Myocyte (in vitro differentiated cells): ENCODE results near the gene GALNT8. TPM values are rescaled to one million over a fixed set of nuclear protein-coding genes. Genes with fewer than 3 reads are reported as not detected.
"Not testable (repeated sequence)": the region's sequence is repeated elsewhere in the genome, so short reads cannot be mapped to it uniquely, and the experiment has no call there.

ENCODE experiments used
- DNase-seq: peaks from one replicate; pipeline ENCODE4 v3.0.0-alpha.2; 2012; ENCODE audit warnings: low read depth
- total RNA-seq: library from RNA; depleted of rRNA; stranded (reverse); fragments of >200 nt; gene quantifications from 2 replicates; pipeline ENCODE4 v1.2.3, GENCODE V29; 2014

Gene GALNT8
- total RNA-seq, 1 donor from 2014 or later: not detected

GRCh38 chr12:4742416-4742970, 22.3 kb downstream of the GALNT8 start:
- no peak for DNase-seq

- no peak for DNase-seq
Measured at GRCh38 chr12:4743046-4743445, 22.8 kb downstream of the GALNT8 start.

DNA sequence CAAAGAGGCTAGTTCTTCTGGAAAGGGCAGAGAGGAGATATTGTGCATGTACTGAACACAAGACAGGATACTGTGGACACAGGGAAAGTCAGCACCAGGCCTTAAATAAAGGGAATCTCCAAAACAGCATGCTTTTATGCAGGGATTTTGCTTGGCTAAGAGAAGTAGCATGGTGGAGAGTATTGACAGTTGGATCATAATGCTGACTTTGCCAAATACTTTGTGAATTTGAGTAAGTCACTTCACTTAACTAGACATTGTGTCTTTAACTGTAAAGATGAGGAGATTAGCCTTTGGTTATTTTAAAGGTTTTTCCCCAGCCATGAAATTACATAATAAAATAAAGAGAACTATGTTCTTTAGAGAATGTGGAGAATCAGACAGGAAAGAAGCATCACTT, 24.5 kb downstream of the GALNT8 start:
- DNase-seq: no peak

- no peak for DNase-seq
Measured at GRCh38 chr12:4745249-4745648, 25.0 kb downstream of the GALNT8 start.

DNA sequence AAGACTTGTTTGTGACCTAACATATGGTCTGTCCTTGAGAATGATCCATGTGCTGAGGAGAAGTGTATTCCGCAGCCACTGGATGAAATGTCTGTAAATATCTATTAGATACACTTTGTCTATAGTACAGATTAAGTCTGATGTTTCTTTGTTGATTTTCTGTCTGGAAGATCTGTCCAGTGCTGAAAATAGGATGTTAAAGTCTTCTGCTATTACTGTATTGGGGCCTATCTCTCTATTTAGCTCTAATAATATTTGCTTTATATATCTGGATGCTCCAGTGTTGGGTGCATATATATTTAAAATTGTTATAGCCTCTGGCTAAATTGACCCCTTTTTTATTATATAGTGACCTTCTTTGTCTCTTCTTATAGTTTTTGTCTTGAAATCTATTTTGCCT, 31.5 kb downstream of the GALNT8 start:
- DNase-seq: not testable (repeated sequence)

GRCh38 chr12:4762773-4763172, 42.6 kb downstream of the GALNT8 start:
- DNase-seq: no peak

DNA sequence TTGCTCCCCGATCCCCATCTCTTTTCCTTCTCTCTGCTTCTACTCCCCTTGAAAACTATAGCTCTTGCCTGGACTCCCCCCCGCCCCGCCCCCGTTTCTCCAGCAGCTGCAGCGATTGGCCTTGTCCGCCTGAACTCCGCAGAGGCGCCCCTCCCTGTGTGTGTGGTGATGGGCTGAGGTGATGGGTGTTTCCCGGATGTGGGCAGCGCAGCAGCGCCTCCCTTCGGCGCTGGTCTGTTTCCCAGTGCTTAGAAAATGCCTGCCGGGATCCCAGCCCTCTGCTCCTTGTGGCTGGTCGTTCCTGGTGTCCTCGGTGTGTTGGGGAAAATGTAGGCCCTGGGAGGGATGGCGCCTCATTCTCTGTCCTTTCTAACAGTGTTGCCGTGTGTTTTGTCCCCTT, 43.3 kb downstream of the GALNT8 start:
- peak; percentile 32 for DNase-seq

- no peak for DNase-seq
Measured at GRCh38 chr12:4766445-4766844, 46.2 kb downstream of the GALNT8 start.

DNA sequence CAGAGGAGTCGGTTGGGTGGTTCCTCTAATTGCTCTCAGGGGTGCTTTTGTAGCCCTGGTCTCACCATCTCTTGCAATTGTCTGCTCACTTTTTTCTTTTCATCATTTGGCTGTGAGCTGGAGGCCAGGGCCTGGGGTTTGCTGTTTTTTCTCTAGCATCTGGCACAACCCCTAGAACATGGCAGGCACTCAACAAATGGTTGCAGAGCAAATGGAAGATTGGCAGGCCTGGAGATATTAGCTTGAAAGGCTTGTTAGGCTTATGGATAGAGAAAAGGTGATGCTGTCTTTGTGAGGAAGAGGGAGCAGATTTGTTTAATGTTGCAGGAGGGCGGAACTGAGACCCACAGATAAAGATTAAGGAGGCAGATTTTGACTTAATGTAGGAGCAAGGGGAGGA, 47.0 kb downstream of the GALNT8 start:
- DNase-seq: no peak

GRCh38 chr12:4768341-4768740, 48.1 kb downstream of the GALNT8 start:
- no peak for DNase-seq

DNA sequence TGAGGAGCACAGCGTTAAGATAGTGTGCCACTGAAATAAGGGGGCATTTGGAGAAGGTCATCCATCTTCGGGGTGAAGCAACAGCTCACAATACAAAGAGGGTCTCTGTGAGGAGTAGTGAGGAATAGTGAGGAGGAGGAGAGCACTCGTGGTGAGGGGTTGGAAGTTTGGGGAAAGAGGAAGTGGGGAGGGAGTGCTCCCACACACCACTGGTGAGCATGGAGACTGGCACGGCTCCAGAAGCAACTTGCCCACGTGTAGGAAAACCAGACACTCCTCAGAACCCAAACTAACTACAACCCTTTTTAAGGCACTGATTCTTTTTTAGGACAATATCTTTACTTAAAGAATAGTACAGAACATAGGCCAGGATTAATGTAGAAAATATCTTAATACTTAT, 48.9 kb downstream of the GALNT8 start:
- DNase-seq: no peak

DNA sequence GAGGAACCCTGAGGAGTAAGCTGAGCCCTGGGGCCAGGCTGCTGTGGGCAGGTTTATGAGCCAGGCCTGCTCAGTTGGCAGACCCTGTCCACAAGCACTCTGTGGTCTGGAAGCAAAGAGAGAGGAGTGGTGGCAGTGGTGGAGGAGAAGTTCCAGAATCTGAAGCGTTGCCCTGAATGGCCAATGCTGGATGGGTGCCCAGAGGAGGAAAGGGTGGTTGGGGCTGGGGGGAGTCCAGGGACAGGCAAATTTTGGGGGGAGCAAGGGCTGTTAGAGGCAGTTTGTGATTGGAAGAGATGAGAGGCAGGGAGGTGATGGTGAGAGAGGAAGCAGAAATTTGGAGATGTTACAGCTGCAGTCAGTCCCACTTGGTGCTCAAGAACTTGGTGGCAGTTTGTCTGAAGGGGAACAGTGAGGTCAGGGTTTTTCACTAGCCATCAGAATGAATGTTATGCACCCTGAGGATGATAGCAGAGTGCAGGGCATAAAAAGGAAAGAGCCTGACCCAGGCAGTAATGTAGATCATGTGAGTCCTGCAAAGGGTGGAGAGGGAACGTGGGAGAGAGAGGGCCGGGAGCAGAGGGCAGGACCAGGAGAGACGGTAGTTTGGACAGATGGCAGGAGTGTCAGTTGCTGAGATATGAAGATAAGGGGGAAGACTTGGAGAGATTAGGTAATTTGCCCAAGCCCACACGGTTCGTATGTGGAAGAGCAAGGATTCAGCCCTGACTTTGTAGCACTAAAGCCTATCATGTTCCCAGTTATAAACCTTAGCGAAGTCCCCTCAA, 51.2 kb downstream of the GALNT8 start:
- peak; percentile 3 for DNase-seq

GRCh38 chr12:4771960-4772566, 51.9 kb downstream of the GALNT8 start:
- no peak for DNase-seq

GRCh38 chr12:4775936-4776335, 55.7 kb downstream of the GALNT8 start:
- no peak for DNase-seq

GRCh38 chr12:4779749-4780148, 59.5 kb downstream of the GALNT8 start:
- DNase-seq: no peak

GRCh38 chr12:4780641-4781611, 60.7 kb downstream of the GALNT8 start:
- DNase-seq: no peak

GRCh38 chr12:4784404-4785054, 64.3 kb downstream of the GALNT8 start:
- no peak for DNase-seq

GRCh38 chr12:4786795-4787194, 66.6 kb downstream of the GALNT8 start:
- no peak for DNase-seq

DNA sequence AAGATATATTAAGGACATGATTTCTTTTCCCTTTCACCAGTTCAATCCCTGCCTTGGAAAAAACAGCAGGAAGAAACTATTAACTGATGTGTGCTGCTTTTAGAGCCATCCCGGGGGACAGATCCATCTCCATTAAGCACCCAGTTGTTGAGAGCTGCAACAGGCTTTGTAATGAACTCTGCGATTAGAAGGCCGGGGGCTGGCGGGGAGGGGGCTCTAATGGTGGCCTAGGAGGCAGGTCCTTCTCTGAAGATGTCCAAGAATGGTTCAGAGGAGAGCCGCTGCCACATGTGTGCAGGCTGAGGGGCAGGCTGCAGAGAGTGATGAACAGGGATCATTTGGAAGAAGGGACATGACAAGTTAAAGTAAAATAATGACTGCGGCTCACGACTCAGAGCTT, 67.8 kb downstream of the GALNT8 start:
- no peak for DNase-seq

GRCh38 chr12:4789776-4790175, 69.6 kb downstream of the GALNT8 start:
- DNase-seq: no peak

GRCh38 chr12:4791497-4791896, 71.3 kb downstream of the GALNT8 start:
- no peak for DNase-seq
